H1 (cell line): ENCODE results near the gene STAP2. TPM values are rescaled to one million over a fixed set of nuclear protein-coding genes. Genes with fewer than 3 reads are reported as not detected.
A peak's percentile ranks its signal among the peaks of the same experiment; 100 is the strongest.

Source experiments
- BACH1 ChIP-seq: IDR thresholded peaks from 2 replicates; pipeline ENCODE4 v1.6.1; 2012; ENCODE audit warnings: low read length, improper control_type of control experiment
- CBX8 ChIP-seq: fragments of 300-800, 300-1000 bp; sonication (generic); IDR thresholded peaks from 2 replicates; pipeline ENCODE4 v1.7.1; 2016; ENCODE audit warnings: low read depth, low read length, borderline replicate concordance
- CHD2 ChIP-seq: IDR thresholded peaks from 2 replicates; pipeline ENCODE4 v1.6.1; 2012; ENCODE audit warnings: low read length, improper control_type of control experiment
- CREB1 ChIP-seq: IDR thresholded peaks from 2 replicates; pipeline ENCODE4 v1.6.1; 2012; ENCODE audit warnings: inconsistent platforms
- KDM4A ChIP-seq: IDR thresholded peaks from one replicate; pipeline ENCODE4 v1.7.1; 2012; ENCODE audit warnings: low read depth, mild to moderate bottlenecking, moderate library complexity, low read length, inconsistent platforms; ENCODE audit not compliant: severe bottlenecking
- PHF8 ChIP-seq: fragments of 200-600 bp; sonication (generic); conservative IDR thresholded peaks from 2 replicates; pipeline ENCODE4 v1.7.1; 2012; ENCODE audit warnings: low read depth, mild to moderate bottlenecking, inconsistent platforms, low read length, moderate library complexity
- RXRA ChIP-seq: IDR thresholded peaks from 2 replicates; pipeline ENCODE4 v1.6.1; 2011; ENCODE audit warnings: low read depth, mild to moderate bottlenecking, low read length, moderate library complexity; ENCODE audit not compliant: insufficient read depth
- SIN3A ChIP-seq, 2 experiments: IDR thresholded peaks in 1 of 2; conservative IDR thresholded peaks in 1 of 2; 2 replicates each; pipeline ENCODE4 v1.6.1; 2011 to 2012; ENCODE audit warnings: low read length in 2 of 2, improper control_type of control experiment in 1 of 2, low read depth in 1 of 2, mild to moderate bottlenecking in 1 of 2
- SP2 ChIP-seq: IDR thresholded peaks from 2 replicates; pipeline ENCODE4 v1.6.1; 2012; ENCODE audit warnings: mild to moderate bottlenecking, low read length, inconsistent platforms
- SP4 ChIP-seq: IDR thresholded peaks from 2 replicates; pipeline ENCODE4 v1.6.1; 2012; ENCODE audit warnings: low read length, inconsistent platforms
- TAF1 ChIP-seq: IDR thresholded peaks from 2 replicates; pipeline ENCODE4 v1.6.1; 2011; ENCODE audit warnings: mild to moderate bottlenecking, low read depth, low read length
- polyA plus RNA-seq, 7 experiments: library from polyadenylated mRNA; depleted of rRNA in 3 of 7; stranded (reverse) in 5 of 7; unstranded in 2 of 7; fragments of >200 nt in 5 of 7; fragments of 200-250 nt in 2 of 7; gene quantifications; 1 replicate in 5 of 7; 2 replicates in 1 of 7; 4 replicates in 1 of 7; pipeline versions ENCODE4 v1.2.1 to v1.2.3, GENCODE V29; 2011 to 2013; ENCODE audit warnings: missing spikeins in 2 of 7, mixed read lengths in 2 of 7
- total RNA-seq: library from RNA; stranded (reverse); fragmentation: NEBNext Ultra II Directional; extraction: Animal tissue kit (Norgen Biotek cat#: 25700); gene quantifications from 2 replicates; pipeline ENCODE4 v1.2.1, GENCODE V29; 2021
- TF ChIP-seq, protein P1 (sequence below): IDR thresholded peaks from 2 replicates; pipeline ENCODE4 v1.6.1; 2011; ENCODE audit warnings: low read length, improper control_type of control experiment
- TF ChIP-seq, protein P2 (sequence below): IDR thresholded peaks from 2 replicates; pipeline ENCODE4 v1.6.1; 2012; ENCODE audit warnings: inconsistent platforms
- TF ChIP-seq, protein P3 (sequence below): IDR thresholded peaks from 2 replicates; pipeline ENCODE4 v1.6.1; 2012; ENCODE audit warnings: inconsistent platforms

Gene STAP2
- total and polyA plus RNA-seq, 2 of the 8 experiments (the other 6 are each of a cell fraction or from before 2014, with no cell fraction given), result 15.3 to 37.3 TPM

DNA sequence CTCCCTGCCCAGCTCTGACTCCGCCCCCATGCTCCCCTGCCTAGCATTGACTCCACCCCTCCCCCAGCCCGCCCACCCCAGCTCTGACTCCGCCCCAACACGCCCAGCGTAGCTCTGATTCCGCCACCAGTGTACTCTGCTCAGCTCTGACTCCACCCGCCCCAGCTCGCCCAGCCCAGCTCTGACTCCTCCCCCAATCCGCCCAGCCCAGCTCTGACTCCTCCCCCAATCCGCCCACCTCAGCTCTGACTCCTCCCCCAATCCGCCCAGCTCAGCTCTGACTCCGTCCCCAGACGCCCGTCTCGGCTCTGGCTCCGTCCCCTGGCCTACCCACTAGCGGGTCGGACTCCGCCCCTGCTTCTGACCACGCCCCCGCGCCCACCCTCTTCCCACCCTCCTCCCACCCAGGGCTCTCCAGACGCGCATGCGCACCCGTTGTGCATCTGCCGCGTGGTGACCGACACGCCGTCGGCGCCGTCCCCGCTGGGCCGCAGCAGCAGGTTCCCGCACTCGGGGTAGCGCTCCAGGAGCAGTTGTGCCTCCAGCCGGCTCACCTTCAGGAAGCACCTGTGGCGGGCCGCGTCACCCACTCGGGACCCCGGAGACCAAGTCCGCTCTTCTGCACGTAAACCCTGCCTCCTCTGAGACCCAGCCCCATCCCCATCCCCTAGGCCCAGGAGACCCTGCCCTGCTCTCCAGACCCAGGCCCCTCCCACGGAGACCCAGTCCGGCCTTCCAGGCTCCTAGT is 10.2 kb downstream of the STAP2 start (continued):
- peak; percentile 88 for TF ChIP-seq BACH1
- TF ChIP-seq CBX8, result no peak
- peak; percentile 100 for TF ChIP-seq SP4
- TF ChIP-seq KDM4A, result peak; percentile 56
- TF ChIP-seq RXRA, result no peak
- peak; percentile 82 for TF ChIP-seq CHD2
- TF ChIP-seq PHF8, result peak; percentile 81
- TF ChIP-seq, protein P1, sequence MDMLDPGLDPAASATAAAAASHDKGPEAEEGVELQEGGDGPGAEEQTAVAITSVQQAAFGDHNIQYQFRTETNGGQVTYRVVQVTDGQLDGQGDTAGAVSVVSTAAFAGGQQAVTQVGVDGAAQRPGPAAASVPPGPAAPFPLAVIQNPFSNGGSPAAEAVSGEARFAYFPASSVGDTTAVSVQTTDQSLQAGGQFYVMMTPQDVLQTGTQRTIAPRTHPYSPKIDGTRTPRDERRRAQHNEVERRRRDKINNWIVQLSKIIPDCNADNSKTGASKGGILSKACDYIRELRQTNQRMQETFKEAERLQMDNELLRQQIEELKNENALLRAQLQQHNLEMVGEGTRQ, result no peak
- peak; percentile 51; the same call in 1 of the 2 replicates for TF ChIP-seq CREB1
- peak in 1 of 2 experiments; percentile 49; a peak in 1 of 4 replicates for TF ChIP-seq SIN3A (conservative IDR thresholded peaks at IDR 0.05 in 1 of 2, IDR thresholded peaks at IDR 0.05 in 1 of 2; ENCODE audit: low read depth in 1 of 2, low read length in 2 of 2)
- TF ChIP-seq, protein P2, sequence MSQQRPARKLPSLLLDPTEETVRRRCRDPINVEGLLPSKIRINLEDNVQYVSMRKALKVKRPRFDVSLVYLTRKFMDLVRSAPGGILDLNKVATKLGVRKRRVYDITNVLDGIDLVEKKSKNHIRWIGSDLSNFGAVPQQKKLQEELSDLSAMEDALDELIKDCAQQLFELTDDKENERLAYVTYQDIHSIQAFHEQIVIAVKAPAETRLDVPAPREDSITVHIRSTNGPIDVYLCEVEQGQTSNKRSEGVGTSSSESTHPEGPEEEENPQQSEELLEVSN, result peak; percentile 75
- peak; percentile 36; the same call in 1 of the 2 replicates for TF ChIP-seq SP2
- TF ChIP-seq, protein P3, sequence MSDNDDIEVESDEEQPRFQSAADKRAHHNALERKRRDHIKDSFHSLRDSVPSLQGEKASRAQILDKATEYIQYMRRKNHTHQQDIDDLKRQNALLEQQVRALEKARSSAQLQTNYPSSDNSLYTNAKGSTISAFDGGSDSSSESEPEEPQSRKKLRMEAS, result peak; percentile 91
- peak; percentile 59 for TF ChIP-seq TAF1
- TF ChIP-seq, all 59 proteins: peak for 19
